ENCODE data around the gene CUX1. TPM values are rescaled to one million over a fixed set of nuclear protein-coding genes. Genes with fewer than 3 reads are reported as not detected.

Gene CUX1
- total RNA-seq, 2 donors from 2014 or later = 87.6 to 120 TPM

GRCh38 chr7:101957744-101958525 lies 140.5 kb downstream of the CUX1 start:
- DNase-seq (ENCODE audit: low spot score) = no peak
- intact Hi-C loops (cut with DNase I) = no loop called here

GRCh38 chr7:101959342-101959741 lies 141.9 kb downstream of the CUX1 start:
- intact Hi-C loops (cut with DNase I) = no loop called here

GRCh38 chr7:101959829-101960228 lies 142.4 kb downstream of the CUX1 start:
- DNase-seq (ENCODE audit: low spot score) = no peak
- intact Hi-C loops (cut with DNase I) = no loop called here

More at GRCh38 chr7:101959342-101959741, 141.9 kb downstream of the CUX1 start:
- no peak for DNase-seq (ENCODE audit: low spot score)

- intact Hi-C loops (cut with DNase I) = no loop called here
- no peak for DNase-seq (ENCODE audit: low spot score)
Observed at GRCh38 chr7:101960323-101960722, 142.9 kb downstream of the CUX1 start.

GRCh38 chr7:101960985-101961708 lies 143.7 kb downstream of the CUX1 start:
- DNase-seq (ENCODE audit: low spot score) = peak; percentile 34
- intact Hi-C loops (cut with DNase I) = no loop called here

GRCh38 chr7:101961811-101962210 lies 144.4 kb downstream of the CUX1 start:
- intact Hi-C loops (cut with DNase I) = no loop called here
- no peak for DNase-seq (ENCODE audit: low spot score)

GRCh38 chr7:101963693-101964092 lies 146.3 kb downstream of the CUX1 start:
- DNase-seq (ENCODE audit: low spot score) = no peak
- intact Hi-C loops (cut with DNase I) = no loop called here

GRCh38 chr7:101964680-101965452 lies 147.4 kb downstream of the CUX1 start:
- peak; percentile 51 for DNase-seq (ENCODE audit: low spot score)
- intact Hi-C loops (cut with DNase I) = no loop called here

- DNase-seq (ENCODE audit: low spot score) = peak; percentile 51
- intact Hi-C loops (cut with DNase I) = no loop called here
Observed at GRCh38 chr7:101968720-101969466, 151.5 kb downstream of the CUX1 start.

- intact Hi-C loops (cut with DNase I) = no loop called here
- peak; percentile 66 for DNase-seq (ENCODE audit: low spot score)
Observed at GRCh38 chr7:101969997-101970585, 152.7 kb downstream of the CUX1 start.

- intact Hi-C loops (cut with DNase I) = no loop called here
- DNase-seq (ENCODE audit: low spot score) = peak; percentile 44
Observed at GRCh38 chr7:101970801-101971200, 153.4 kb downstream of the CUX1 start.

- intact Hi-C loops (cut with DNase I) = no loop called here
- no peak for DNase-seq (ENCODE audit: low spot score)
Observed at GRCh38 chr7:101971457-101971856, 154.0 kb downstream of the CUX1 start.

GRCh38 chr7:101972627-101973026 lies 155.2 kb downstream of the CUX1 start:
- DNase-seq (ENCODE audit: low spot score) = peak; percentile 64

GRCh38 chr7:101973130-101973529 lies 155.7 kb downstream of the CUX1 start:
- DNase-seq (ENCODE audit: low spot score) = no peak
- intact Hi-C loops (cut with DNase I) = no loop called here

More at GRCh38 chr7:101972627-101973026, 155.2 kb downstream of the CUX1 start:
- intact Hi-C loops (cut with DNase I) = no loop called here

- intact Hi-C loops (cut with DNase I) = no loop called here
- no peak for DNase-seq (ENCODE audit: low spot score)
Observed at GRCh38 chr7:101974393-101974792, 157.0 kb downstream of the CUX1 start.

- DNase-seq (ENCODE audit: low spot score) = no peak
Observed at GRCh38 chr7:101975046-101975445, 157.6 kb downstream of the CUX1 start.

GRCh38 chr7:101976411-101976810 lies 159.0 kb downstream of the CUX1 start:
- intact Hi-C loops (cut with DNase I) = no loop called here
- DNase-seq (ENCODE audit: low spot score) = no peak

More at GRCh38 chr7:101975046-101975445, 157.6 kb downstream of the CUX1 start:
- intact Hi-C loops (cut with DNase I) = no loop called here

GRCh38 chr7:101977249-101977648 lies 159.8 kb downstream of the CUX1 start:
- intact Hi-C loops (cut with DNase I) = no loop called here
- no peak for DNase-seq (ENCODE audit: low spot score)

GRCh38 chr7:101978683-101979082 lies 161.3 kb downstream of the CUX1 start:
- intact Hi-C loops (cut with DNase I) = no loop called here
- DNase-seq (ENCODE audit: low spot score) = no peak
